Activated B cell treated with CpG ODN at 0.5 μM for 24 hours (primary cell): ENCODE results near the gene GEMIN5. TPM values are rescaled to one million over a fixed set of nuclear protein-coding genes. Genes with fewer than 3 reads are reported as not detected.
A peak's percentile ranks its signal among the peaks of the same experiment; 100 is the strongest.
"Not testable (repeated sequence)": the region's sequence is repeated elsewhere in the genome, so short reads cannot be mapped to it uniquely, and the experiment has no call there.

Experiments used
- ATAC-seq: fragments of 200-7000 bp; cut with Tn5 transposase; one replicate; pipeline ENCODE4 v1.10.0; 2021; ENCODE audit warnings: low read depth, mild to moderate bottlenecking, moderate library complexity
- CTCF ChIA-PET: fragments of 350-600 bp; sonication (Branson Sonifier 250); formaldehyde crosslinking; loops from one replicate; lab custom pipeline; 2021; ENCODE audit warnings: antibody characterized with exemption; lab: Charles Lee
- POLR2A ChIA-PET: fragments of 350-600 bp; sonication (Branson Sonifier 250); formaldehyde crosslinking; loops from one replicate; lab custom pipeline; 2021; ENCODE audit warnings: antibody characterized with exemption; lab: Charles Lee
- DNase-seq: peaks from one replicate; pipeline ENCODE4 v3.0.0; 2022
- H3K27ac Mint-ChIP-seq: one replicate; pipeline ENCODE4 v1.8.0; 2020; ENCODE audit warnings: mixed read lengths
- H3K27me3 Mint-ChIP-seq: one replicate; pipeline ENCODE4 v1.8.0; 2021; ENCODE audit warnings: mixed read lengths
- H3K36me3 Mint-ChIP-seq: one replicate; pipeline ENCODE4 v1.8.0; 2021; ENCODE audit warnings: low read depth, mixed read lengths
- H3K4me1 Mint-ChIP-seq: one replicate; pipeline ENCODE4 v1.8.0; 2021; ENCODE audit warnings: mixed read lengths
- H3K4me3 Mint-ChIP-seq: one replicate; pipeline ENCODE4 v1.8.0; 2020; ENCODE audit warnings: mild to moderate bottlenecking, mixed read lengths
- H3K9me3 Mint-ChIP-seq: one replicate; pipeline ENCODE4 v1.8.0; 2020; ENCODE audit warnings: mixed read lengths
- intact Hi-C: fragments of 100-400 bp; cut with micrococcal nuclease; formaldehyde crosslinking; loops from one replicate; pipeline ENCODE4 v1.15.1; 2024
- total RNA-seq: library from RNA; stranded (reverse); gene quantifications from 2 replicates; pipeline ENCODE4 v1.2.3, GENCODE V29; 2022
- TF ChIP-seq, protein P1 (sequence below): fragments of 200-600 bp; IDR thresholded peaks from one replicate; pipeline ENCODE4 v1.8.0; 2022; ENCODE audit warnings: antibody characterized with exemption, mild to moderate bottlenecking

The GEMIN5 gene
- total RNA-seq, 1 donor from 2014 or later = 23.2 TPM

- H3K9me3 Mint-ChIP-seq = no peaks in the 10 kb centered on the region
- DNase-seq (no peak), ATAC-seq (no peak)
- no peak overlapping the region for H3K4me3 Mint-ChIP-seq
- H3K27me3 Mint-ChIP-seq = no peaks in the 10 kb centered on the region
- peaks cover 25% of the 10 kb centered on the region for H3K36me3 Mint-ChIP-seq
- intact Hi-C loops = loop anchor here (2.0 to 5.0 kb wide), 2 partner anchors 294 to 907 kb away; partner anchors contain the start of genes FAM114A2 and MFAP3
- TF ChIP-seq, protein P1, sequence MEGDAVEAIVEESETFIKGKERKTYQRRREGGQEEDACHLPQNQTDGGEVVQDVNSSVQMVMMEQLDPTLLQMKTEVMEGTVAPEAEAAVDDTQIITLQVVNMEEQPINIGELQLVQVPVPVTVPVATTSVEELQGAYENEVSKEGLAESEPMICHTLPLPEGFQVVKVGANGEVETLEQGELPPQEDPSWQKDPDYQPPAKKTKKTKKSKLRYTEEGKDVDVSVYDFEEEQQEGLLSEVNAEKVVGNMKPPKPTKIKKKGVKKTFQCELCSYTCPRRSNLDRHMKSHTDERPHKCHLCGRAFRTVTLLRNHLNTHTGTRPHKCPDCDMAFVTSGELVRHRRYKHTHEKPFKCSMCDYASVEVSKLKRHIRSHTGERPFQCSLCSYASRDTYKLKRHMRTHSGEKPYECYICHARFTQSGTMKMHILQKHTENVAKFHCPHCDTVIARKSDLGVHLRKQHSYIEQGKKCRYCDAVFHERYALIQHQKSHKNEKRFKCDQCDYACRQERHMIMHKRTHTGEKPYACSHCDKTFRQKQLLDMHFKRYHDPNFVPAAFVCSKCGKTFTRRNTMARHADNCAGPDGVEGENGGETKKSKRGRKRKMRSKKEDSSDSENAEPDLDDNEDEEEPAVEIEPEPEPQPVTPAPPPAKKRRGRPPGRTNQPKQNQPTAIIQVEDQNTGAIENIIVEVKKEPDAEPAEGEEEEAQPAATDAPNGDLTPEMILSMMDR = no peak
- CTCF ChIA-PET = interaction anchor here (1.6 to 2.2 kb wide), 2 partner anchors 11 to 20 kb away, joined by 4 to 6 read pairs; no protein-coding TSS in a partner anchor
- no peak overlapping the region for H3K27ac Mint-ChIP-seq
- peaks cover 33% of the 10 kb centered on the region for H3K4me1 Mint-ChIP-seq
- POLR2A ChIA-PET = no interaction called here
These were observed 6.7 kb upstream of the GEMIN5 start for GRCh38 chr5:154944716-154945115.

- intact Hi-C loops = loop anchor here (5.0 kb wide), 1 partner anchor 906 kb away; the partner anchor contains the start of genes FAM114A2 and MFAP3
- peaks cover 32% of the 10 kb centered on the region for H3K4me1 Mint-ChIP-seq
- no peak overlapping the region for H3K4me3 Mint-ChIP-seq
- ATAC-seq = no peak
- no peaks in the 10 kb centered on the region for H3K9me3 Mint-ChIP-seq
- ChIA-PET POLR2A (no interaction called here), CTCF (no interaction called here)
- no peaks in the 10 kb centered on the region for H3K27me3 Mint-ChIP-seq
- DNase-seq = no peak
- peaks cover 18% of the 10 kb centered on the region for H3K36me3 Mint-ChIP-seq
- TF ChIP-seq, protein P1 = no peak
- no peak overlapping the region for H3K27ac Mint-ChIP-seq
These were observed 5.5 kb upstream of the GEMIN5 start for GRCh38 chr5:154943527-154943926.

- ATAC-seq (peak; percentile 63), DNase-seq (peak; percentile 88)
- intact Hi-C loops = loop anchor here (1.0 to 5.0 kb wide), 4 partner anchors 83 to 904 kb away; partner anchors contain the start of genes CNOT8, FAM114A2, LARP1 and MFAP3
- Mint-ChIP-seq H3K9me3 (no peaks in the 10 kb centered on the region), H3K4me3 (peak within 1 kb of the TSS; percentile 99), H3K4me1 (peaks cover 49% of the 10 kb centered on the region), H3K27me3 (no peaks in the 10 kb centered on the region), H3K27ac (peak within 1 kb of the TSS; percentile 97), H3K36me3 (peaks cover 14% of the 10 kb centered on the region)
- CTCF ChIA-PET = no interaction called here
- TF ChIP-seq, protein P1 = no peak
- POLR2A ChIA-PET = interaction anchor here (0.6 kb wide), 1 partner anchor 109 kb away, joined by 3 read pairs; no protein-coding TSS in a partner anchor
These were observed 3.0 kb upstream of the GEMIN5 start, which contains the start of gene MRPL22 for GRCh38 chr5:154940772-154941620. TSS of gene MRPL22 (plus strand) at chr5:154941073. CDS start at chr5:154941111, 38 bp downstream.

DNA sequence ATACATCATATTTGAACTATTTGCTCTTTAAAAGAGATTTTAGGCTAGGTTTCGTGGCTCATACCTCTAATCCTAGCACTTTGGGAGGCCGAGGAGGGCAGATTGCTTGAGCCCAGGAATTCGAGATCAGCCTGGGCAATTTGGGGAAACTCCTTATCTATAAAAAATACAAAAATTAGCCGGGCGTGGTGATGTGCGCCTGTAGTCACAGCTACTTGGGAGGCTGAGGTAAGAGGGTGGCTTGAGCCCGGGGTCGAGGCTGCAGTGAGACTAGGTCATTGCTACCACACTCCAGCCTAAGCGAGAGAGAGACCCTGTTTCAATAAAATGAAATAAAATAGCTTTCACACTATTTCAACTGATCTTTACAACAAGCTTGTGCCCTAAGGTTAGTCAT is 2.4 kb upstream of the GEMIN5 start:
- Mint-ChIP-seq H3K4me3 (peak overlapping the region; percentile 99), H3K4me1 (peaks cover 51% of the 10 kb centered on the region), H3K27me3 (no peaks in the 10 kb centered on the region), H3K27ac (peak overlapping the region; percentile 97), H3K36me3 (peaks cover 17% of the 10 kb centered on the region), H3K9me3 (no peaks in the 10 kb centered on the region)
- ChIA-PET CTCF (no interaction called here), POLR2A (interaction anchor here (0.6 kb wide), 1 partner anchor 109 kb away, joined by 3 read pairs; no protein-coding TSS in a partner anchor)
- DNase-seq = no peak
- ATAC-seq = no peak
- TF ChIP-seq, protein P1 = no peak
- intact Hi-C loops = loop anchor here (2.0 to 5.0 kb wide), 2 partner anchors 496 to 903 kb away; partner anchors contain the start of genes FAM114A2, MFAP3 and SAP30L

DNA sequence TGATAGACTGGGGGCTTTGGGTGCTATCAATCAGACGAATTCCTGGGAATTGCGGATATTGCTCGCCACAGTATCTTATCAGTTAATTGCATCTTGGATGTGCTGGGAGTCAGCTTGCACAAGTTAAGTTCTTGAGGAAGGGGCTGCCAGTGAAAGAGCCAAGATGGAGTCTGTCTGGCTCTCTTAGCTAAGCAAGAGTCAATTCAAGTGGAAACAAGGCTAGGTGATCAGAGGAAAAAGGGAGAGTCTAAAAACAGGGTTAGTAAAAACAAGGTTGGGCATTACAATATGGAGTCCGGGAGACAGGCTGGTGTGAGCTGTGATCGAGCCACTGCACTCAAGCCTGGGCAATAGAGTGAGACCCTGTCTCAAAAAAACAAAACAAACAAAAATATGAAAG is 1.4 kb upstream of the GEMIN5 start:
- peak overlapping the region; percentile 97 for H3K27ac Mint-ChIP-seq
- ATAC-seq, DNase-seq, H3K27me3 Mint-ChIP-seq, H3K9me3 Mint-ChIP-seq: not testable (repeated sequence)
- POLR2A ChIA-PET = interaction anchor here (0.6 kb wide), 1 partner anchor 284 kb away, joined by 3 read pairs; no protein-coding TSS in a partner anchor
- CTCF ChIA-PET = interaction anchor here (0.7 kb wide), 1 partner anchor 289 kb away, joined by 3 read pairs; no protein-coding TSS in a partner anchor
- peaks cover 27% of the 10 kb centered on the region for H3K36me3 Mint-ChIP-seq
- intact Hi-C loops = loop anchor here (5.0 kb wide), 1 partner anchor 747 kb away; the partner anchor contains the start of gene GALNT10
- H3K4me3 Mint-ChIP-seq = peak overlapping the region; percentile 33
- peaks cover 58% of the 10 kb centered on the region for H3K4me1 Mint-ChIP-seq
